Keratinocyte (primary cell): ENCODE results near the gene INSIG1. TPM values are rescaled to one million over a fixed set of nuclear protein-coding genes. Genes with fewer than 3 reads are reported as not detected.

Experiments
- DNase-seq: peaks from one replicate; pipeline ENCODE4 v3.0.0-alpha.2; 2011; ENCODE audit warnings: low read depth, missing footprints, low spot score
- FAIRE-seq: peaks from 2 replicates; lab custom pipeline; 2011; peaks lifted over from hg19 to GRCh38; lab: Jason Lieb, UNC
- H2AFZ ChIP-seq: 2 replicates; pipeline ENCODE4 v1.6.0; 2012; ENCODE audit warnings: low read length, control low read depth, inconsistent platforms; ENCODE audit not compliant: control insufficient read depth
- H3K27ac ChIP-seq: 2 replicates; pipeline ENCODE4 v1.5.1; 2011; ENCODE audit warnings: low read length; ENCODE audit not compliant: control insufficient read depth, insufficient read depth
- H3K27me3 ChIP-seq: 3 replicates; pipeline ENCODE4 v1.6.0; 2011; ENCODE audit warnings: low read length; ENCODE audit not compliant: control insufficient read depth, insufficient read depth; ENCODE audit errors: extremely low read depth
- H3K36me3 ChIP-seq, 2 experiments: 2 replicates in 1 of 2; 3 replicates in 1 of 2; pipeline ENCODE4 v1.5.1; 2011; ENCODE audit warnings: low read length in 2 of 2, mild to moderate bottlenecking in 1 of 2; ENCODE audit not compliant: control insufficient read depth in 2 of 2, insufficient read depth in 2 of 2; ENCODE audit errors: extremely low read depth in 1 of 2
- H3K4me1 ChIP-seq: 3 replicates; pipeline ENCODE4 v1.5.1; 2011; ENCODE audit warnings: low read length; ENCODE audit not compliant: control insufficient read depth, insufficient read depth; ENCODE audit errors: extremely low read depth
- H3K4me2 ChIP-seq: 3 replicates; pipeline ENCODE4 v1.6.0; 2011; ENCODE audit warnings: low read depth, low read length; ENCODE audit not compliant: control insufficient read depth, insufficient read depth; ENCODE audit errors: extremely low read depth
- H3K4me3 ChIP-seq, 3 experiments: fragments of 200-600 bp in 1 of 3; sonication (generic) in 1 of 3; 2 replicates in 2 of 3; 3 replicates in 1 of 3; pipeline ENCODE4 v1.5.1; 2011 to 2016; ENCODE audit warnings: low read length in 3 of 3, mild to moderate bottlenecking in 3 of 3, control low read depth in 2 of 3, inconsistent platforms in 1 of 3, low read depth in 1 of 3, mixed read lengths in 1 of 3, mixed run types in 1 of 3, moderate library complexity in 1 of 3; ENCODE audit not compliant: control insufficient read depth in 2 of 3, insufficient read depth in 2 of 3; ENCODE audit errors: extremely low read depth in 1 of 3
- H3K79me2 ChIP-seq: 2 replicates; pipeline ENCODE4 v1.6.0; 2012; ENCODE audit warnings: low read length; ENCODE audit not compliant: control insufficient read depth, insufficient read depth
- H3K9ac ChIP-seq: 3 replicates; pipeline ENCODE4 v1.6.0; 2011; ENCODE audit warnings: low read length; ENCODE audit not compliant: control insufficient read depth, insufficient read depth; ENCODE audit errors: extremely low read depth
- H3K9me1 ChIP-seq: 3 replicates; pipeline ENCODE4 v1.6.0; 2011; ENCODE audit warnings: low read length; ENCODE audit not compliant: control insufficient read depth, insufficient read depth; ENCODE audit errors: extremely low read depth
- H3K9me3 ChIP-seq: 2 replicates; pipeline ENCODE4 v1.5.1; 2012; ENCODE audit warnings: low read depth, low read length; ENCODE audit not compliant: control insufficient read depth
- H4K20me1 ChIP-seq: 3 replicates; pipeline ENCODE4 v1.6.0; 2011; ENCODE audit warnings: low read length; ENCODE audit not compliant: control insufficient read depth, insufficient read depth; ENCODE audit errors: extremely low read depth
- EZH2 ChIP-seq: IDR thresholded peaks from one replicate; pipeline ENCODE4 v1.6.1; 2012; ENCODE audit warnings: inconsistent platforms, mild to moderate bottlenecking, low read length, moderate library complexity
- dilution Hi-C: fragments of 300-500 bp; cut with MboI; formaldehyde crosslinking; loops from one replicate; pipeline ENCODE4 v1.7.0; 2020; ENCODE audit warnings: low sequenced_read_pairs; ENCODE audit not compliant: extremely low pct_ligation_motif_present
- polyA plus RNA-seq, 5 experiments: library from polyadenylated mRNA; depleted of rRNA in 3 of 5; stranded (reverse) in 3 of 5; stranded (forward) in 1 of 5; unstranded in 1 of 5; fragments of >200 nt; gene quantifications; 1 replicate in 1 of 5; 2 replicates in 3 of 5; 3 replicates in 1 of 5; pipeline versions ENCODE4 v1.2.1 to v1.2.3, GENCODE V29; 2011 to 2012; ENCODE audit warnings: missing spikeins in 2 of 5, low read depth in 1 of 5, low replicate concordance in 1 of 5
- TF ChIP-seq, protein P1 (sequence below), 3 experiments: IDR thresholded peaks in 1 of 3; conservative IDR thresholded peaks in 1 of 3; optimal IDR thresholded peaks in 1 of 3; 2 replicates in 2 of 3; 3 replicates in 1 of 3; pipeline versions ENCODE3 to v1.5.1; 2011; ENCODE audit warnings: low read length in 3 of 3, mild to moderate bottlenecking in 3 of 3, moderate library complexity in 2 of 3, control low read depth in 1 of 3, inconsistent platforms in 1 of 3; ENCODE audit not compliant: insufficient read depth in 2 of 3; ENCODE audit errors: extremely low read depth in 1 of 3

The INSIG1 gene
- polyA plus RNA-seq, 1 donor (not counting 4 experiments of a cell fraction or from before 2014, with no cell fraction given), result 104 TPM

DNA sequence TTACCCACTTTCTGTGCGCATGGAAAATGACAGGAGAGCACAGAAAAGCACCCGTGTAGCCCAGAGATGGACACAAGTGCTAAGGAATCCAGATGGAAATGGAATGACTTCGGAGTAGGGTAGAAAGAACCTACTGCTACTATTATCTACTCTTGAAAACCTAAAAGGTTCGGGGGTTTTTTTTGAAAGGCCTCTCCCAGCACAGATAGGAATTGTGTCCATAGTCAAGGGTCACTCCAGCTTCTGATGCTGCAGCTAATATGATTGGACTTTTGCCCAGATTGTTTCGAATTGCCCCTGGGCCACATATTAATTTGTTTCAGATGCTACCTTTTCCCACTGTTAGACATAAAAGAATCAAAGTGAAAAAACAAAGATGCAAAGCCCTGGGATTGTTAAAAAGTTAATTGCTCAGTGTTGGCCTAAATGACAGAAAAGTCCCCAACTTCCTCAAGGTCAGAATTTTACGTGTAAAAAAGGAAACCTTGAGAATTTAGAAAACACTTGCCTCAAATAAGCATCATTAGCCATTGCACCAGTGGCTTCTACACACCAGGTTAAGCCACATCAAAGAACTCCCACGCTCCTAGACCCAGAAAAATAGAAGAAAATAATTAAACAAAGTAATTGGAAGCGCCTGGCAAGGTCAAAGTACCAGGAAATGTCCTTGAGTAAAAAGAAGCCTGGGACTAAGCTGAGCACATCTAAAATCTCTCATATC is 40.8 kb upstream of the INSIG1 start:
- Histone ChIP-seq H3K9me3 (no peaks in the 10 kb centered on the region), H3K4me2 (no peak overlapping the region), H4K20me1 (no peaks in the 10 kb centered on the region), H3K9me1 (no peaks in the 10 kb centered on the region), H3K79me2 (no peaks in the 10 kb centered on the region), H3K36me3 (no peaks in the 10 kb centered on the region), H3K9ac (no peak overlapping the region), H3K27me3 (peaks cover 6% of the 10 kb centered on the region), H2AFZ (no peak overlapping the region), H3K4me3 (no peak overlapping the region), H3K27ac (no peak overlapping the region), H3K4me1 (peaks cover 6% of the 10 kb centered on the region)
- FAIRE-seq (no peak), DNase-seq (no peak)
- dilution Hi-C loops, result no loop called here
- TF ChIP-seq, protein P1, sequence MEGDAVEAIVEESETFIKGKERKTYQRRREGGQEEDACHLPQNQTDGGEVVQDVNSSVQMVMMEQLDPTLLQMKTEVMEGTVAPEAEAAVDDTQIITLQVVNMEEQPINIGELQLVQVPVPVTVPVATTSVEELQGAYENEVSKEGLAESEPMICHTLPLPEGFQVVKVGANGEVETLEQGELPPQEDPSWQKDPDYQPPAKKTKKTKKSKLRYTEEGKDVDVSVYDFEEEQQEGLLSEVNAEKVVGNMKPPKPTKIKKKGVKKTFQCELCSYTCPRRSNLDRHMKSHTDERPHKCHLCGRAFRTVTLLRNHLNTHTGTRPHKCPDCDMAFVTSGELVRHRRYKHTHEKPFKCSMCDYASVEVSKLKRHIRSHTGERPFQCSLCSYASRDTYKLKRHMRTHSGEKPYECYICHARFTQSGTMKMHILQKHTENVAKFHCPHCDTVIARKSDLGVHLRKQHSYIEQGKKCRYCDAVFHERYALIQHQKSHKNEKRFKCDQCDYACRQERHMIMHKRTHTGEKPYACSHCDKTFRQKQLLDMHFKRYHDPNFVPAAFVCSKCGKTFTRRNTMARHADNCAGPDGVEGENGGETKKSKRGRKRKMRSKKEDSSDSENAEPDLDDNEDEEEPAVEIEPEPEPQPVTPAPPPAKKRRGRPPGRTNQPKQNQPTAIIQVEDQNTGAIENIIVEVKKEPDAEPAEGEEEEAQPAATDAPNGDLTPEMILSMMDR (optimal IDR thresholded peaks at IDR 0.05 in 1 of 3, IDR thresholded peaks at IDR 0.05 in 1 of 3, conservative IDR thresholded peaks at IDR 0.05 in 1 of 3; ENCODE audit: extremely low read depth in 1 of 3, insufficient read depth in 2 of 3, low read length in 3 of 3), result no peak
- TF ChIP-seq EZH2, result no peak

DNA sequence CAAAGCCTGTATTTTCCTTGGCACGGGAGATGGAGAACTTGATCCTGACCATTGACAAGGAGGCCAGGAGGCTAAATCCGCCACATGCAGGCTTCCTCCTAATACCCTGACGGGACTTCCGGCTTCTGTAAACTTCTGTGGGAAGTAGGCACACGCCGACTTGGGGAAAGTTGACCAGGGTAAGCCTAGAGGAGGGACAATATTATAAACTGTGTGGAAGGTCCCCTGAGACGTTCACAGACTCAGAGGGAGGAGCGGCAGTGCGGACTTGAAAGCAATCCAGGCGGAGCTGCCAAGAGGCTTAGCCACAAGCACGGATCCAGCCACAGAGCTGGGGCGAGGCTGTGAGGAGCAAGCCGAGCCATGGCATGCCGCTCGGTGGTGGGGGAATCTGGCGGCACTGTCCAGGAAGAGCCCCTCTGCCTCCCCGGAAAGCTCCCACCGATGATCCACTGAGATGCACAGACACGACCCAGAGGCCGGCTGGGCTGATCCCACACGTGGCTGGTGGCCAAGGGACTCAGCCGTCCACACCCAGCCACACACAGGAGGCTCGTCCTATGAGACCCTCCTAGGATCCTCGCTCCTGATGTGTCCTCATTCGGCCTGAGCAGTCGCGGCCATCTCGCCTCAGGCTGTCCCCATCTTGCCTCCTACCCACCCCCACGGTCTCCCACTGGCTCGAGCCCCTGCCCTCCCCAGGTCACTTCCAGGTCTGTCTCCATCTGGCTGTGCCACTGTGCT is 40.0 kb upstream of the INSIG1 start:
- peak; percentile 7 for DNase-seq
- H3K79me2 ChIP-seq, result no peaks in the 10 kb centered on the region
- H3K9me3 ChIP-seq, result no peaks in the 10 kb centered on the region
- peaks cover 6% of the 10 kb centered on the region for H3K27me3 ChIP-seq
- no peak overlapping the region for H3K4me2 ChIP-seq
- no peaks in the 10 kb centered on the region for H3K36me3 ChIP-seq
- no peak for FAIRE-seq
- no peak overlapping the region for H3K27ac ChIP-seq
- H2AFZ ChIP-seq, result no peak overlapping the region
- no peak overlapping the region for H3K9ac ChIP-seq
- H3K4me1 ChIP-seq, result peaks cover 6% of the 10 kb centered on the region
- no peaks in the 10 kb centered on the region for H3K9me1 ChIP-seq
- dilution Hi-C loops, result no loop called here
- TF ChIP-seq EZH2, result no peak
- TF ChIP-seq, protein P1 (optimal IDR thresholded peaks at IDR 0.05 in 1 of 3, IDR thresholded peaks at IDR 0.05 in 1 of 3, conservative IDR thresholded peaks at IDR 0.05 in 1 of 3; ENCODE audit: extremely low read depth in 1 of 3, insufficient read depth in 2 of 3, low read length in 3 of 3), result no peak
- no peak overlapping the region for H3K4me3 ChIP-seq
- no peaks in the 10 kb centered on the region for H4K20me1 ChIP-seq
